ENCODE data around the gene USH2A.

- TF ChIP-seq EZH2 (IDR thresholded peaks at IDR 0.05) (no peak), RAD21 (IDR thresholded peaks at IDR 0.05; ENCODE audit: low read depth) (no peak), SRF (IDR thresholded peaks at IDR 0.05; ENCODE audit: low read depth) (no peak), CEBPB (IDR thresholded peaks at IDR 0.05; ENCODE audit: low read depth) (no peak)
- TF ChIP-seq, protein P1, sequence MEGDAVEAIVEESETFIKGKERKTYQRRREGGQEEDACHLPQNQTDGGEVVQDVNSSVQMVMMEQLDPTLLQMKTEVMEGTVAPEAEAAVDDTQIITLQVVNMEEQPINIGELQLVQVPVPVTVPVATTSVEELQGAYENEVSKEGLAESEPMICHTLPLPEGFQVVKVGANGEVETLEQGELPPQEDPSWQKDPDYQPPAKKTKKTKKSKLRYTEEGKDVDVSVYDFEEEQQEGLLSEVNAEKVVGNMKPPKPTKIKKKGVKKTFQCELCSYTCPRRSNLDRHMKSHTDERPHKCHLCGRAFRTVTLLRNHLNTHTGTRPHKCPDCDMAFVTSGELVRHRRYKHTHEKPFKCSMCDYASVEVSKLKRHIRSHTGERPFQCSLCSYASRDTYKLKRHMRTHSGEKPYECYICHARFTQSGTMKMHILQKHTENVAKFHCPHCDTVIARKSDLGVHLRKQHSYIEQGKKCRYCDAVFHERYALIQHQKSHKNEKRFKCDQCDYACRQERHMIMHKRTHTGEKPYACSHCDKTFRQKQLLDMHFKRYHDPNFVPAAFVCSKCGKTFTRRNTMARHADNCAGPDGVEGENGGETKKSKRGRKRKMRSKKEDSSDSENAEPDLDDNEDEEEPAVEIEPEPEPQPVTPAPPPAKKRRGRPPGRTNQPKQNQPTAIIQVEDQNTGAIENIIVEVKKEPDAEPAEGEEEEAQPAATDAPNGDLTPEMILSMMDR (IDR thresholded peaks at IDR 0.05 in 2 of 3, conservative IDR thresholded peaks at IDR 0.05 in 1 of 3; ENCODE audit: borderline replicate concordance in 1 of 3, insufficient read depth in 1 of 3, low read depth in 2 of 3, low read length in 2 of 3), result no peak
These were observed 409.2 kb downstream of the USH2A start for GRCh38 chr1:216014086-216014485.

All from HCT116 (cell line).